Neural cell (in vitro differentiated cells): Measurements from ENCODE around the gene KAT8.

Experiments
- EP300 ChIP-seq: fragments of 450-650 bp; conservative IDR thresholded peaks from 2 replicates; pipeline ENCODE4 v1.6.1; 2014; ENCODE audit warnings: antibody characterized with exemption, mild to moderate bottlenecking, moderate library complexity; ENCODE audit not compliant: poor library complexity, severe bottlenecking
- RAD21 ChIP-seq: fragments of 450-650 bp; conservative IDR thresholded peaks from 2 replicates; pipeline ENCODE4 v1.6.1; 2014; ENCODE audit warnings: antibody characterized with exemption, mild to moderate bottlenecking, moderate library complexity

DNA sequence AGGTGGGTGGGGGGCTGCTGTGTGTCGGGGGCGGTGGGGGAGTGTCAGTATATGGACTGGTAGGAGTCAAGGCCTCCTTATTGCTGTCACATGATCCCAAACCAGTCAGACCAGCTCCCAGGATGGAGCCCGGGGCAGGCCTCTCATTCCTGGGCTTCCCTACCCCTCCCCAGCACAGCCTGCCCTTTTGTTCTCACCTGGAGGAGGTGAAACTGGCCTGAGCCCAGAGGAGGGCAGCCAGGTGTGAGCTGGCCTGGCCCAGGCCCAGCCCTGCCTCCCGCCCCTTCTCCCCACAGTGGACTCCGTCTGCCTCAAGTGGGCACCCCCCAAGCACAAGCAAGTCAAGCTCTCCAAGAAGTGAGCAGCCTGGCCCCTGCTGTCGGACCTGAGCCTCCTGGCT lies 13.4 kb downstream of the KAT8 start:
- TF ChIP-seq RAD21, result no peak
- TF ChIP-seq EP300, result no peak
